Activated CD8-positive, alpha-beta memory T cell treated with anti-CD3 and anti-CD28 coated beads, Interleukin-2, amount 50 U/mL, for 1 hour (primary cell): ENCODE data around the gene ST7.
"Not testable (repeated sequence)": the region's sequence is repeated elsewhere in the genome, so short reads cannot be mapped to it uniquely, and the experiment has no call there.

Experiments used
- DNase-seq: peaks from one replicate; pipeline ENCODE4 v3.0.0-alpha.2; 2020; ENCODE audit errors: extremely low read depth

ST7 gene

GRCh38 chr7:116950889-116951351, 2.4 kb upstream of the ST7 start:
- no peak for DNase-seq

GRCh38 chr7:116951366-116952292, 1.7 kb upstream of the ST7 start:
- DNase-seq = no peak

- DNase-seq = no peak
Measured at GRCh38 chr7:116952635-116953371, 498 bp upstream of the ST7 start.

- DNase-seq = no peak
Measured at GRCh38 chr7:116953906-116954838, 871 bp downstream of the ST7 start.

- DNase-seq = no peak
Measured at GRCh38 chr7:116955340-116955739, 2.0 kb downstream of the ST7 start.

- no peak for DNase-seq
Measured at GRCh38 chr7:116955801-116956476, 2.6 kb downstream of the ST7 start.

- DNase-seq = no peak
Measured at GRCh38 chr7:116956477-116956804, 3.1 kb downstream of the ST7 start.

- no peak for DNase-seq
Measured at GRCh38 chr7:116957874-116958273, 4.6 kb downstream of the ST7 start.

GRCh38 chr7:116961966-116962673, 8.8 kb downstream of the ST7 start:
- not testable (repeated sequence) for DNase-seq

- no peak for DNase-seq
Measured at GRCh38 chr7:116963234-116963633, 9.9 kb downstream of the ST7 start.

- DNase-seq = no peak
Measured at GRCh38 chr7:116966601-116967000, 13.3 kb downstream of the ST7 start.

GRCh38 chr7:116967254-116967922, 14.1 kb downstream of the ST7 start:
- DNase-seq = no peak

- no peak for DNase-seq
Measured at GRCh38 chr7:116967983-116968382, 14.7 kb downstream of the ST7 start.

GRCh38 chr7:116968631-116969030, 15.3 kb downstream of the ST7 start:
- DNase-seq = no peak

GRCh38 chr7:116969371-116969902, 16.1 kb downstream of the ST7 start:
- no peak for DNase-seq

GRCh38 chr7:116970238-116970910, 17.1 kb downstream of the ST7 start:
- no peak for DNase-seq

GRCh38 chr7:116971153-116971552, 17.9 kb downstream of the ST7 start:
- DNase-seq = not testable (repeated sequence)

GRCh38 chr7:116971869-116972268, 18.6 kb downstream of the ST7 start:
- DNase-seq = no peak

- not testable (repeated sequence) for DNase-seq
Measured at GRCh38 chr7:116975024-116975423, 21.7 kb downstream of the ST7 start.
